ENCODE measurements around the gene RALGAPA2. TPM values are rescaled to one million over a fixed set of nuclear protein-coding genes. Genes with fewer than 3 reads are reported as not detected.

The RALGAPA2 gene
- 22.5 TPM for total RNA-seq
- long read RNA-seq, partial matches to known transcripts: 11 of 20 reads
- long read RNA-seq, other reads (novel, unspliced or antisense): 9 of 20 reads

GRCh38 chr20:20712474-20713243, at the start of gene RALGAPA2:
Gene RALGAPA2 (minus strand): TSS chr20:20712644. CDS start chr20:20712480, 164 bp downstream.
- peak; percentile 99 for DNase-seq (ENCODE audit: low spot score)
- intact Hi-C loops (cut with DNase I): no loop called here

- intact Hi-C loops (cut with DNase I): no loop called here
- DNase-seq (ENCODE audit: low spot score): no peak
Observed at GRCh38 chr20:20761301-20761700, 48.9 kb upstream of the RALGAPA2 start.

GRCh38 chr20:20759132-20759531, 46.7 kb upstream of the RALGAPA2 start:
- intact Hi-C loops (cut with DNase I): no loop called here
- no peak for DNase-seq (ENCODE audit: low spot score)

GRCh38 chr20:20755674-20756319, 43.4 kb upstream of the RALGAPA2 start:
- no peak for DNase-seq (ENCODE audit: low spot score)
- intact Hi-C loops (cut with DNase I): no loop called here

- no peak for DNase-seq (ENCODE audit: low spot score)
- intact Hi-C loops (cut with DNase I): no loop called here
Observed at GRCh38 chr20:20755231-20755630, 42.8 kb upstream of the RALGAPA2 start.

GRCh38 chr20:20754714-20755113, 42.3 kb upstream of the RALGAPA2 start:
- intact Hi-C loops (cut with DNase I): no loop called here
- DNase-seq (ENCODE audit: low spot score): no peak

GRCh38 chr20:20752712-20753111, 40.3 kb upstream of the RALGAPA2 start:
- no peak for DNase-seq (ENCODE audit: low spot score)
- intact Hi-C loops (cut with DNase I): no loop called here

GRCh38 chr20:20747298-20747697, 34.9 kb upstream of the RALGAPA2 start:
- intact Hi-C loops (cut with DNase I): no loop called here
- DNase-seq (ENCODE audit: low spot score): no peak

GRCh38 chr20:20744170-20744725, 31.8 kb upstream of the RALGAPA2 start:
- intact Hi-C loops (cut with DNase I): no loop called here
- DNase-seq (ENCODE audit: low spot score): no peak

GRCh38 chr20:20743511-20744169, 31.2 kb upstream of the RALGAPA2 start:
- intact Hi-C loops (cut with DNase I): no loop called here
- DNase-seq (ENCODE audit: low spot score): no peak

- intact Hi-C loops (cut with DNase I): no loop called here
- no peak for DNase-seq (ENCODE audit: low spot score)
Observed at GRCh38 chr20:20741087-20742045, 28.9 kb upstream of the RALGAPA2 start.

- DNase-seq (ENCODE audit: low spot score): no peak
- intact Hi-C loops (cut with DNase I): no loop called here
Observed at GRCh38 chr20:20740541-20740940, 28.1 kb upstream of the RALGAPA2 start.

GRCh38 chr20:20737158-20737557, 24.7 kb upstream of the RALGAPA2 start:
- intact Hi-C loops (cut with DNase I): no loop called here
- no peak for DNase-seq (ENCODE audit: low spot score)

- intact Hi-C loops (cut with DNase I): no loop called here
- DNase-seq (ENCODE audit: low spot score): no peak
Observed at GRCh38 chr20:20736303-20736702, 23.9 kb upstream of the RALGAPA2 start.

- intact Hi-C loops (cut with DNase I): no loop called here
- DNase-seq (ENCODE audit: low spot score): no peak
Observed at GRCh38 chr20:20734475-20734948, 22.1 kb upstream of the RALGAPA2 start.

GRCh38 chr20:20733943-20734342, 21.5 kb upstream of the RALGAPA2 start:
- intact Hi-C loops (cut with DNase I): no loop called here
- no peak for DNase-seq (ENCODE audit: low spot score)

GRCh38 chr20:20732641-20733040, 20.2 kb upstream of the RALGAPA2 start:
- no peak for DNase-seq (ENCODE audit: low spot score)
- intact Hi-C loops (cut with DNase I): no loop called here

- DNase-seq (ENCODE audit: low spot score): no peak
- intact Hi-C loops (cut with DNase I): no loop called here
Observed at GRCh38 chr20:20731945-20732296, 19.5 kb upstream of the RALGAPA2 start.

Data from cardiac septum (tissue), 1 donor.